ENCODE results near the gene USP40. TPM values are rescaled to one million over a fixed set of nuclear protein-coding genes. Genes with fewer than 3 reads are reported as not detected.
A peak's percentile ranks its signal among the peaks of the same experiment; 100 is the strongest.

USP40 gene
- total and polyA plus RNA-seq, 2 experiments from 2014 or later, result 14.0 to 21.7 TPM

GRCh38 chr2:233450864-233451575 is 115.6 kb downstream of the USP40 start:
- no peaks in the 10 kb centered on the region for H3K4me1 ChIP-seq (ENCODE audit: low read depth)
- H3K9me3 ChIP-seq (ENCODE audit: low read depth), result no peaks in the 10 kb centered on the region
- H3K27me3 ChIP-seq, result no peaks in the 10 kb centered on the region
- no peak overlapping the region for H3K4me3 ChIP-seq
- no peak for DNase-seq (ENCODE audit: low read depth in 1 of 2, low spot score in 1 of 2)
- no peak for TF ChIP-seq CTCF (IDR thresholded peaks at IDR 0.05; ENCODE audit: low read depth, low read length)
- no peak overlapping the region for H3K27ac ChIP-seq
- peaks cover 20% of the 10 kb centered on the region for H3K36me3 ChIP-seq

GRCh38 chr2:233449921-233450863 is 116.4 kb downstream of the USP40 start:
- Histone ChIP-seq H3K4me3 (no peak overlapping the region), H3K4me1 (ENCODE audit: low read depth) (no peaks in the 10 kb centered on the region), H3K36me3 (peaks cover 16% of the 10 kb centered on the region), H3K27me3 (no peaks in the 10 kb centered on the region), H3K27ac (no peak overlapping the region), H3K9me3 (ENCODE audit: low read depth) (no peaks in the 10 kb centered on the region)
- DNase-seq (ENCODE audit: low read depth in 1 of 2, low spot score in 1 of 2), result no peak
- TF ChIP-seq CTCF (IDR thresholded peaks at IDR 0.05; ENCODE audit: low read depth, low read length), result no peak

GRCh38 chr2:233449081-233449901 is 117.3 kb downstream of the USP40 start:
- Histone ChIP-seq H3K27me3 (no peaks in the 10 kb centered on the region), H3K27ac (no peak overlapping the region), H3K4me3 (no peak overlapping the region), H3K9me3 (ENCODE audit: low read depth) (no peaks in the 10 kb centered on the region), H3K4me1 (ENCODE audit: low read depth) (no peaks in the 10 kb centered on the region), H3K36me3 (peaks cover 16% of the 10 kb centered on the region)
- TF ChIP-seq CTCF (IDR thresholded peaks at IDR 0.05; ENCODE audit: low read depth, low read length), result peak; percentile 91
- DNase-seq (ENCODE audit: low read depth in 1 of 2, low spot score in 1 of 2), result peak; percentile 71 to 72

- H3K36me3 ChIP-seq, result peaks cover 16% of the 10 kb centered on the region
- no peak for DNase-seq (ENCODE audit: low read depth in 1 of 2, low spot score in 1 of 2)
- no peak overlapping the region for H3K27ac ChIP-seq
- no peaks in the 10 kb centered on the region for H3K9me3 ChIP-seq (ENCODE audit: low read depth)
- H3K4me1 ChIP-seq (ENCODE audit: low read depth), result no peaks in the 10 kb centered on the region
- no peak for TF ChIP-seq CTCF (IDR thresholded peaks at IDR 0.05; ENCODE audit: low read depth, low read length)
- no peak overlapping the region for H3K4me3 ChIP-seq
- H3K27me3 ChIP-seq, result no peaks in the 10 kb centered on the region
Measured at GRCh38 chr2:233448575-233448974, 118.0 kb downstream of the USP40 start.

GRCh38 chr2:233448220-233448559 is 118.4 kb downstream of the USP40 start:
- peak; percentile 10 to 26 for DNase-seq (ENCODE audit: low read depth in 1 of 2, low spot score in 1 of 2)
- H3K36me3 ChIP-seq, result peaks cover 16% of the 10 kb centered on the region
- TF ChIP-seq CTCF (IDR thresholded peaks at IDR 0.05; ENCODE audit: low read depth, low read length), result peak; percentile 23

More at GRCh38 chr2:233448220-233448559, 118.4 kb downstream of the USP40 start:
- Histone ChIP-seq H3K4me1 (ENCODE audit: low read depth) (no peaks in the 10 kb centered on the region), H3K4me3 (no peak overlapping the region), H3K27ac (no peak overlapping the region), H3K9me3 (ENCODE audit: low read depth) (no peaks in the 10 kb centered on the region), H3K27me3 (no peaks in the 10 kb centered on the region)

Data from cardiac muscle cell (in vitro differentiated cells and primary cell).